NOMO-1 (cell line): ENCODE measurements around the gene SLC30A4.
"Not testable (repeated sequence)": the region's sequence is repeated elsewhere in the genome, so short reads cannot be mapped to it uniquely, and the experiment has no call there.

Source experiments
- DNase-seq, 2 experiments: peaks; one replicate each; lab custom pipeline; 2025; ENCODE audit not compliant: unreplicated experiment in 2 of 2; lab: John Stamatoyannopoulos, UW

Gene SLC30A4

GRCh38 chr15:45510758-45511280, 11.7 kb downstream of the SLC30A4 start:
- no peak for DNase-seq

- DNase-seq = not testable (repeated sequence)
Observed at GRCh38 chr15:45507143-45507542, 15.4 kb downstream of the SLC30A4 start.

- no peak for DNase-seq
Observed at GRCh38 chr15:45499426-45499825, 23.1 kb downstream of the SLC30A4 start.

GRCh38 chr15:45498701-45499100, 23.9 kb downstream of the SLC30A4 start:
- no peak for DNase-seq

- DNase-seq = no peak
Observed at GRCh38 chr15:45497261-45497660, 25.3 kb downstream of the SLC30A4 start.

GRCh38 chr15:45496658-45497057, 25.9 kb downstream of the SLC30A4 start:
- no peak for DNase-seq

GRCh38 chr15:45495588-45495987, 27.0 kb downstream of the SLC30A4 start:
- DNase-seq = no peak

- no peak for DNase-seq
Observed at GRCh38 chr15:45489690-45490238, 32.8 kb downstream of the SLC30A4 start.

- DNase-seq = no peak
Observed at GRCh38 chr15:45486317-45486716, 36.2 kb downstream of the SLC30A4 start.

- no peak for DNase-seq
Observed at GRCh38 chr15:45481135-45481534, 41.4 kb downstream of the SLC30A4 start.

- DNase-seq = no peak
Observed at GRCh38 chr15:45476410-45476809, 46.1 kb downstream of the SLC30A4 start.

GRCh38 chr15:45474799-45475198, 47.8 kb downstream of the SLC30A4 start:
- DNase-seq = no peak

GRCh38 chr15:45473068-45473467, 49.5 kb downstream of the SLC30A4 start:
- no peak for DNase-seq

- DNase-seq = no peak
Observed at GRCh38 chr15:45471151-45471550, 51.4 kb downstream of the SLC30A4 start.

- no peak for DNase-seq
Observed at GRCh38 chr15:45469441-45469840, 53.1 kb downstream of the SLC30A4 start.

GRCh38 chr15:45469027-45469426, 53.5 kb downstream of the SLC30A4 start:
- DNase-seq = no peak

GRCh38 chr15:45468294-45468693, 54.3 kb downstream of the SLC30A4 start:
- no peak for DNase-seq

GRCh38 chr15:45458746-45459403, 63.7 kb downstream of the SLC30A4 start:
- peak; percentile 56 to 60 for DNase-seq

GRCh38 chr15:45457641-45458539, 64.7 kb downstream of the SLC30A4 start:
- peak; percentile 66 to 71 for DNase-seq

- no peak for DNase-seq
Observed at GRCh38 chr15:45457220-45457619, 65.3 kb downstream of the SLC30A4 start.
